Ovary (tissue), 9 donors: ENCODE data around the gene CEP128. TPM values are rescaled to one million over a fixed set of nuclear protein-coding genes. Genes with fewer than 3 reads are reported as not detected.

ENCODE experiments used
- DNase-seq, 5 donors: peaks; one replicate each; pipeline ENCODE4 v3.0.0-alpha.2; 2019 to 2020
- H3K27ac ChIP-seq, 2 donors: fragments of 200-600 bp; one replicate each; pipeline versions ENCODE4 v1.5.1 to v1.8.0; 2019 to 2022
- H3K27me3 ChIP-seq: fragments of 200-600 bp; one replicate; pipeline ENCODE4 v1.8.0; 2022
- H3K36me3 ChIP-seq: fragments of 200-600 bp; sonication (generic); one replicate; pipeline ENCODE4 v1.5.1; 2019
- H3K4me1 ChIP-seq: one replicate; pipeline ENCODE4 v1.8.1; 2013; ENCODE audit warnings: mild to moderate bottlenecking, moderate library complexity; ENCODE audit not compliant: insufficient read depth
- H3K4me3 ChIP-seq: fragments of 200-600 bp; sonication (generic); one replicate; pipeline ENCODE4 v1.5.1; 2017
- H3K9me3 ChIP-seq, 2 donors: fragments of 200-600 bp in 1 of 2; sonication (generic) in 1 of 2; one replicate each; pipeline versions ENCODE4 v1.5.1 to v1.8.1; 2013 to 2019; ENCODE audit warnings: mild to moderate bottlenecking in 1 of 2, moderate library complexity in 1 of 2
- CTCF ChIP-seq, 3 donors: fragments of 450-650 bp in 2 of 3; fragments of 200-600 bp in 1 of 3; IDR thresholded peaks; one replicate each; pipeline versions ENCODE4 v1.5.1 to v1.8.0; 2016 to 2022; ENCODE audit warnings: antibody characterized with exemption in 3 of 3, mild to moderate bottlenecking in 1 of 3
- EP300 ChIP-seq: sonication (generic); formaldehyde crosslinking; IDR thresholded peaks from one replicate; pipeline ENCODE4 v1.6.1; 2017; ENCODE audit warnings: antibody characterized with exemption
- POLR2A ChIP-seq: fragments of 450-650 bp; IDR thresholded peaks from one replicate; pipeline ENCODE4 v1.6.1; 2017; ENCODE audit warnings: antibody characterized with exemption, mild to moderate bottlenecking, moderate library complexity
- WGBS, 3 donors: extraction: QIAGEN DNeasy Blood & Tissue Kit in 1 of 3; methylation state at CpG; one replicate each; pipeline versions ENCODE4 v1.1.5 to v1.1.7; 2013 to 2017; 5-methylcytosine and 5-hydroxymethylcytosine counted together
- intact Hi-C, 4 donors: fragments of 100-400 bp; cut with DNase I; formaldehyde crosslinking; loops; one replicate each; pipeline versions ENCODE4 v1.11.0 to v1.15.1; 2022 to 2023
- polyA plus RNA-seq, 2 donors: library from polyadenylated mRNA; stranded (reverse); fragments of 200-250 nt in 1 of 2; fragments of 350-450 nt in 1 of 2; fragmentation: Illumina TruSeq in 1 of 2; extraction: RNeasy Lipid Tissue Mini Kit (QIAGEN cat#74804) in 1 of 2; gene quantifications; one replicate each; pipeline ENCODE4 v1.2.3, GENCODE V29; 2013 to 2014
- total RNA-seq, 7 donors: library from RNA; depleted of rRNA in 2 of 7; stranded (reverse); fragments of >200 nt in 2 of 7; fragmentation: NEBNext Ultra II Directional in 3 of 7; extraction: Animal tissue kit (Norgen Biotek cat#: 25700) in 3 of 7; gene quantifications; one replicate each; pipeline versions ENCODE4 v1.1.0 to v1.2.4, GENCODE V29; 2016 to 2023
- donor health status: DM: no; HTN: no; CAD: no; lungs with moderate emphysema.
- donor health status: DM: no; HTN: no; CAD: no.
- donor health status: Bipolar disorder and iron deficiency.
- donor health status: DM: yes; HTN: yes; CAD: no.
- donor health status: DM: no; HTN: no; CAD: no.
- donor health status: DM: yes; HTN: yes; CAD: no.

CEP128 gene
- total and polyA plus RNA-seq, 9 donors = 1.5 to 14.3 (median 6.4) TPM

GRCh38 chr14:80584744-80585505, 356.6 kb downstream of the CEP128 start:
- H3K9me3 ChIP-seq = no peaks in the 10 kb centered on the region
- H3K27ac ChIP-seq = no peak overlapping the region
- no peaks in the 10 kb centered on the region for H3K36me3 ChIP-seq
- H3K27me3 ChIP-seq = no peaks in the 10 kb centered on the region
- WGBS, 3 donors = 36 to 41% (median 40%) methylated on average over 2 of the region's 2 CpGs
- DNase-seq = no peak
- intact Hi-C loops = no loop called here
- no peak overlapping the region for H3K4me3 ChIP-seq
- no peak for TF ChIP-seq EP300
- TF ChIP-seq POLR2A = no peak
- TF ChIP-seq CTCF (IDR thresholded peaks at IDR 0.05) = no peak
- no peaks in the 10 kb centered on the region for H3K4me1 ChIP-seq

- H3K36me3 ChIP-seq = no peaks in the 10 kb centered on the region
- TF ChIP-seq POLR2A = no peak
- TF ChIP-seq CTCF (IDR thresholded peaks at IDR 0.05) = no peak
- TF ChIP-seq EP300 = no peak
- intact Hi-C loops = no loop called here
- H3K4me3 ChIP-seq = no peak overlapping the region
- WGBS, 3 donors = 80 to 81% (median 81%) methylated on average over 4 of the region's 4 CpGs
- no peaks in the 10 kb centered on the region for H3K9me3 ChIP-seq
- no peak overlapping the region for H3K27ac ChIP-seq
- no peaks in the 10 kb centered on the region for H3K4me1 ChIP-seq
- no peak for DNase-seq
- H3K27me3 ChIP-seq = no peaks in the 10 kb centered on the region
Measured at GRCh38 chr14:80577599-80577998, 363.9 kb downstream of the CEP128 start.

GRCh38 chr14:80576401-80576800, 365.1 kb downstream of the CEP128 start:
- TF ChIP-seq EP300 = no peak
- Histone ChIP-seq H3K9me3 (no peaks in the 10 kb centered on the region), H3K36me3 (no peaks in the 10 kb centered on the region), H3K27ac (no peak overlapping the region), H3K4me3 (no peak overlapping the region), H3K27me3 (no peaks in the 10 kb centered on the region), H3K4me1 (no peaks in the 10 kb centered on the region)
- 72 to 83% (median 73%) methylated on average over 3 of the region's 3 CpGs for WGBS, 3 donors
- no peak for DNase-seq
- intact Hi-C loops = no loop called here

- 94 to 99% (median 97%) methylated on average over 2 of the region's 2 CpGs for WGBS, 3 donors
- H3K9me3 ChIP-seq = no peaks in the 10 kb centered on the region
- no peaks in the 10 kb centered on the region for H3K36me3 ChIP-seq
- no peak for DNase-seq
- no peak for TF ChIP-seq POLR2A
- TF ChIP-seq CTCF (IDR thresholded peaks at IDR 0.05) = no peak
- TF ChIP-seq EP300 = no peak
- no peaks in the 10 kb centered on the region for H3K4me1 ChIP-seq
- no peak overlapping the region for H3K27ac ChIP-seq
- H3K27me3 ChIP-seq = no peaks in the 10 kb centered on the region
- H3K4me3 ChIP-seq = no peak overlapping the region
- intact Hi-C loops = no loop called here
Measured at GRCh38 chr14:80575763-80576162, 365.8 kb downstream of the CEP128 start.

GRCh38 chr14:80572666-80573065, 368.9 kb downstream of the CEP128 start:
- TF ChIP-seq EP300 (no peak), CTCF (IDR thresholded peaks at IDR 0.05) (no peak), POLR2A (no peak)
- Histone ChIP-seq H3K4me3 (no peak overlapping the region), H3K27me3 (no peaks in the 10 kb centered on the region), H3K27ac (no peak overlapping the region), H3K9me3 (no peaks in the 10 kb centered on the region), H3K4me1 (no peaks in the 10 kb centered on the region), H3K36me3 (no peaks in the 10 kb centered on the region)
- no peak for DNase-seq
- intact Hi-C loops = no loop called here
- 98% methylated on average over 6 of the region's 6 CpGs for WGBS, 3 donors
